Ovary (tissue), 3 donors: ENCODE results near the gene ADCY6.

ENCODE experiments used
- CTCF ChIP-seq, 3 donors: fragments of 450-650 bp in 2 of 3; fragments of 200-600 bp in 1 of 3; IDR thresholded peaks; one replicate each; pipeline versions ENCODE4 v1.5.1 to v1.8.0; 2016 to 2022; ENCODE audit warnings: antibody characterized with exemption in 3 of 3, mild to moderate bottlenecking in 1 of 3
- POLR2A ChIP-seq: fragments of 450-650 bp; IDR thresholded peaks from one replicate; pipeline ENCODE4 v1.6.1; 2017; ENCODE audit warnings: antibody characterized with exemption, mild to moderate bottlenecking, moderate library complexity
- donor health status: DM: no; HTN: no; CAD: no.

GRCh38 chr12:48789858-48790326 lies 1.0 kb upstream of the ADCY6 start:
- TF ChIP-seq CTCF (IDR thresholded peaks at IDR 0.05) (no peak), POLR2A (no peak)
